ENCODE results near the gene CLDN1.

The CLDN1 gene

DNA sequence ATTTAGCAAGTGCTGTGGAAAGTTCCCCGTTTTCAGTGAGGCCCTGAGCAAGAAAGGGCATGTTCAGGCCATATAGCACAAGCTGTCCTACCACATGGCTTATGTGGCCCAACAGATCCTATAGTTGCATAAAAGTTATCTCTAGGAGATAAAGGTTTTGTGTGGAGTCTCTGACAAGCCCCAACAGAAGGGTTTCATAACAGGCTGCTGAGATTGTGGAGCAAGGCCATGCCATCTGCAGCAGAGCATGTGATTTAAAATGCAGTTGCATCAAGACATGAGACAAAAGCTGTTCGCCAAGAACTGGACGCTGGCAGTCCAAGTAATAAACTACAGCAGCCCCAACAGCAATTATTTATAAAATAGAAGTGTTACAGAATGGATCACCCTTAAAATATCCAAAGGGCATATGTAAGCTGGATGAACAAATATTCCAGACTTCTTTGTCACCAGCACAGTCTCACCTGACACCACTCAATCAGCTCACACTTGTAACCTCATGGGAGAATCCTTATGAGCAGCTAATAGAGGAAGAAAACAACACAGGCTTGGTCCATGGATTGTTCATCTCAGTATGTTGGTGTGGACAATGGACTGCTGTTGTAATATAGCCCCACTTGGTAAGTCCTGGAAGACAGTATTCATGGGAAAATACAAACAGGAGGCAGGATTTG is 14.4 kb upstream of the CLDN1 start:
- no peak overlapping the region for H3K4me3 ChIP-seq (ENCODE audit: low read length)
- DNase-seq (ENCODE audit: low read depth) = peak; percentile 33
- TF ChIP-seq, protein P1, sequence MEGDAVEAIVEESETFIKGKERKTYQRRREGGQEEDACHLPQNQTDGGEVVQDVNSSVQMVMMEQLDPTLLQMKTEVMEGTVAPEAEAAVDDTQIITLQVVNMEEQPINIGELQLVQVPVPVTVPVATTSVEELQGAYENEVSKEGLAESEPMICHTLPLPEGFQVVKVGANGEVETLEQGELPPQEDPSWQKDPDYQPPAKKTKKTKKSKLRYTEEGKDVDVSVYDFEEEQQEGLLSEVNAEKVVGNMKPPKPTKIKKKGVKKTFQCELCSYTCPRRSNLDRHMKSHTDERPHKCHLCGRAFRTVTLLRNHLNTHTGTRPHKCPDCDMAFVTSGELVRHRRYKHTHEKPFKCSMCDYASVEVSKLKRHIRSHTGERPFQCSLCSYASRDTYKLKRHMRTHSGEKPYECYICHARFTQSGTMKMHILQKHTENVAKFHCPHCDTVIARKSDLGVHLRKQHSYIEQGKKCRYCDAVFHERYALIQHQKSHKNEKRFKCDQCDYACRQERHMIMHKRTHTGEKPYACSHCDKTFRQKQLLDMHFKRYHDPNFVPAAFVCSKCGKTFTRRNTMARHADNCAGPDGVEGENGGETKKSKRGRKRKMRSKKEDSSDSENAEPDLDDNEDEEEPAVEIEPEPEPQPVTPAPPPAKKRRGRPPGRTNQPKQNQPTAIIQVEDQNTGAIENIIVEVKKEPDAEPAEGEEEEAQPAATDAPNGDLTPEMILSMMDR (conservative IDR thresholded peaks at IDR 0.05; ENCODE audit: low read length) = no peak

DNA sequence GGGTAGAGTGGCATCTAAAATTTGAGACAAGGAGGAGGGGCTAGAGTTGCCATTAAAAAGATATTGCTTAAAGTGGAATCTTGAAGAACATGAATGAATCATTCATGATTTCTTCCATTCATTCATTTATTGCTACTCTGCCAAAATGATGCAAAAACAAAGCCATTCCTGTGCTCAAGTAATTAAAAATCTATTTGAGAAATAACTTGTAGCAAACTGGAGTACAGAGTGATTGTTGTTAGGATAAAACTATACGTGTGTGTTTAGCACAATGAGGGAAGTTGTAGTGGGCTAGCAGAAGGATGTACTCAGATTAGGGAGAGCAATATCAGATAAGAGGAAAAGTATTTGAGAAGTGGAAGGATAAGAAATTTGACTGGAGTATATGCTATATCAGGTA is 11.7 kb upstream of the CLDN1 start:
- TF ChIP-seq, protein P1 (conservative IDR thresholded peaks at IDR 0.05; ENCODE audit: low read length) = no peak
- no peak for DNase-seq (ENCODE audit: low read depth)
- H3K4me3 ChIP-seq (ENCODE audit: low read length) = no peak overlapping the region

DNA sequence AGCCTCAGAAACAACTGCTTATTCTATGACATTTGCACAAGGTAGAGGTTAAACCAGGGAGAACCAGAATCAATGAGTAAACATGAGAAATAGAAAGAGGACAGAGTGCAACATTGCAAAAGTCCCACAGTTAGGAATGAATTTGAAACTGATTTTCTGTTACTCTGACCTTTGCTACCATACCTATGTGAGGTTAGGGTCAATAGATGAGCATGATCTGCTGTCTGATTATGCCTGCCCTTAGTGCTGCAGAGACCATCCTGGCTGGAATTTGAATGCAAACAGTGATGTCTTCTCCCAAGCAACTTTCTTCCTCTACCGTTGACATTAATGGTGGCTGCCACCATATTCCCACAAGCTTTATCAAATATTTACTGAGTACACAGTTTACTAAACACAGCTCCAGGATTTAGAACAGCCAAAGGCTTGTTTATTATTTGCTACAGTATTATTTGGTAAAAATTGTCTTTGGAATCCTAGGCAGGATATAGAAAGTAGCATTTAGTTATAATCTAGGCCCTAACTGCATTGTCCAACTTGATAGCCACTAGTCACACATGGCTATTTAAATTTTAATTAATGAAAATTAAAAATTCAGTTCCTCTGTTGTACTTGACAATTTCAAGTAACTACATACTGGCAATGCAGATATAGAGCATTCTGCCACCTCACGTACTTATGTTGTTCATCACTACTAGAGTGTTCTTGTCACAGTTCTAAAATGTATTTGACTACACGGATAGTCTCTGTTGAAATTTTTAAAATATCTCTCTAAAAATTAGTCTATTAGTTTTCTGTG is 8.9 kb upstream of the CLDN1 start:
- DNase-seq (ENCODE audit: low read depth) = no peak
- no peak overlapping the region for H3K4me3 ChIP-seq (ENCODE audit: low read length)
- TF ChIP-seq, protein P1 (conservative IDR thresholded peaks at IDR 0.05; ENCODE audit: low read length) = no peak

DNA sequence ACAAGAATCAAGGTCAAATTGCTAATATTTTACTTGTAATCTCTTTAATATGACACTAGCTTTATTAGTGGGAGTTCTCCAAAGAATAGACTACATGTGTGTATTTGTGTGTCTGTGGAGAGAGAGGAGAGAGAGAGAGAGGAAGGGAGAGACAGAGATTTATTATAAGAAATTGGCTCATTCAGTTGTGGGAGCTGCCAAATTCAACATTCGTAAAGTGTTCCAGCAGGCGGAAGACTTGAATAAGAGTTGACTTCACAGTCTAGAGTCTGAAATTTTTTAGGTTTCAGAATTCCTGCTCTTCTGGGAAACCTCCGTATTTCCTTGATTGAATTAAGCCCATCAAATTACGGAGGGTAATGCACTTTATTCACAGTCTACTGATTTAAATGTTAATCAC is 4.7 kb upstream of the CLDN1 start:
- peak; percentile 66 for DNase-seq (ENCODE audit: low read depth)
- TF ChIP-seq, protein P1 (conservative IDR thresholded peaks at IDR 0.05; ENCODE audit: low read length) = peak; percentile 19; the same call in 1 of the 2 replicates
- no peak overlapping the region for H3K4me3 ChIP-seq (ENCODE audit: low read length)

DNA sequence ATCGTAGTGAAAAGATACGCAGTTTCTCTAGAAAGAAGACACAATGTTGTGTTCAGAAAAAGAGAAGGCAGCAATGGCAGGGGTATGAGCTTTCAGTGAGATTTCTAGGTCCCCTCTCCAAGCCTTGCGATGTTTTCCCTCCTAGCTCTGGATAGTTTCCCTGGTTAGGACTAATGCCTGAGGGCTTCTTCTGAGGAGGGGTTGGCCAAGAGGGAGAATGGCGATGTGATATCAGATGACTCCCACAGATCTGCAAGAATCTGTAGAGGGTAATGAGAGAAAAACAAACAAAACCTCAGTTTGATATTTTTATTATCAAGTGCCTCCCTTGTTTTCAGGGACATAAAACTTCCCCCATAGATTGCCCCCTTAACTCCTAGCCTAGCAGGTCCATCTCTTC is 4.1 kb upstream of the CLDN1 start:
- no peak overlapping the region for H3K4me3 ChIP-seq (ENCODE audit: low read length)
- no peak for DNase-seq (ENCODE audit: low read depth)
- TF ChIP-seq, protein P1 (conservative IDR thresholded peaks at IDR 0.05; ENCODE audit: low read length) = no peak

DNA sequence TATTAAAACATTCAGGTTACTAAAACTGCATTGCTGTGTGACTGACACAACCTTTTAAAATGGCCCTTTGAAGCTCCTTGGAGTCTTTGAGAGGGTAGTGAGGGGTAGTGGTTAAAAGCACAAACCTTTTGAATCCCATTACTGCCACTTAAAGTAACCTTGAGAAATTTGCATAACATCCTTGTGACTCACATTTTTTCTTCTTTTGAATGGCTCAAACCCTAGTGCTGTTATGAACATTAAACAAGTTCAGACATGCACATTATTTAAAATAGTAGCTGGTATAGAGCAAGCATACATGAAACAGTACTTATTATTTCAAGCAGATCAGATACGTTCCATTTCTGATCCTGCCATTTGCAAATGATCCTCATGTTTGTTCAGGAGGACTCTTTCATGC is 3.7 kb upstream of the CLDN1 start:
- peak; percentile 24 for DNase-seq (ENCODE audit: low read depth)
- H3K4me3 ChIP-seq (ENCODE audit: low read length) = no peak overlapping the region
- TF ChIP-seq, protein P1 (conservative IDR thresholded peaks at IDR 0.05; ENCODE audit: low read length) = no peak

DNA sequence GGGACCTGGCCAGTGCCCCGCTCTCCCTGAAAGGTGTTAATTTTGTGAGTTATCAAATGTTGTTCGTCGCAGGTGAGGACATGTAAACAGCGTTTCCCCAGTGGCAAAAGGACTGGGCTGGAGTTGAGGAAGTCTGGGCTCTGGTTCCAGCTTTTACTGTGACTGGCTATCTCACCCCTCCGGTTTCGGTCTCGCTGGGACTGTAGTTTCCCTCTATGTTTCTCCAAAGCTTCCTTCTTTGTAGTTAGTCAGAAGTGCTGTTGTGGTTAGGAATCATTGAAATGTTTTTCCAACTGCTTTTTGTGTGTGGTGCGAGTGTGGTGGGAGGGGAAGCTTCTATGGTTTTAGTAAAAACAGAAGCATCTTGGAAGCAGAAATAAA is 990 bp upstream of the CLDN1 start:
- no peak overlapping the region for H3K4me3 ChIP-seq (ENCODE audit: low read length)
- no peak for DNase-seq (ENCODE audit: low read depth)
- TF ChIP-seq, protein P1 (conservative IDR thresholded peaks at IDR 0.05; ENCODE audit: low read length) = no peak

All from AG10803 (cell line).